Keratinocyte (primary cell): ENCODE measurements around the gene CDH18. TPM values are rescaled to one million over a fixed set of nuclear protein-coding genes. Genes with fewer than 3 reads are reported as not detected.

Experiments
- DNase-seq: peaks from one replicate; pipeline ENCODE4 v3.0.0-alpha.2; 2011; ENCODE audit warnings: low read depth, missing footprints, low spot score
- FAIRE-seq: peaks from 2 replicates; lab custom pipeline; 2011; peaks lifted over from hg19 to GRCh38; lab: Jason Lieb, UNC
- H2AFZ ChIP-seq: 2 replicates; pipeline ENCODE4 v1.6.0; 2012; ENCODE audit warnings: low read length, control low read depth, inconsistent platforms; ENCODE audit not compliant: control insufficient read depth
- H3K27ac ChIP-seq: 2 replicates; pipeline ENCODE4 v1.5.1; 2011; ENCODE audit warnings: low read length; ENCODE audit not compliant: control insufficient read depth, insufficient read depth
- H3K27me3 ChIP-seq: 3 replicates; pipeline ENCODE4 v1.6.0; 2011; ENCODE audit warnings: low read length; ENCODE audit not compliant: control insufficient read depth, insufficient read depth; ENCODE audit errors: extremely low read depth
- H3K36me3 ChIP-seq, 2 experiments: 2 replicates in 1 of 2; 3 replicates in 1 of 2; pipeline ENCODE4 v1.5.1; 2011; ENCODE audit warnings: low read length in 2 of 2, mild to moderate bottlenecking in 1 of 2; ENCODE audit not compliant: control insufficient read depth in 2 of 2, insufficient read depth in 2 of 2; ENCODE audit errors: extremely low read depth in 1 of 2
- H3K4me1 ChIP-seq: 3 replicates; pipeline ENCODE4 v1.5.1; 2011; ENCODE audit warnings: low read length; ENCODE audit not compliant: control insufficient read depth, insufficient read depth; ENCODE audit errors: extremely low read depth
- H3K4me2 ChIP-seq: 3 replicates; pipeline ENCODE4 v1.6.0; 2011; ENCODE audit warnings: low read depth, low read length; ENCODE audit not compliant: control insufficient read depth, insufficient read depth; ENCODE audit errors: extremely low read depth
- H3K4me3 ChIP-seq, 3 experiments: fragments of 200-600 bp in 1 of 3; sonication (generic) in 1 of 3; 2 replicates in 2 of 3; 3 replicates in 1 of 3; pipeline ENCODE4 v1.5.1; 2011 to 2016; ENCODE audit warnings: low read length in 3 of 3, mild to moderate bottlenecking in 3 of 3, control low read depth in 2 of 3, inconsistent platforms in 1 of 3, low read depth in 1 of 3, mixed read lengths in 1 of 3, mixed run types in 1 of 3, moderate library complexity in 1 of 3; ENCODE audit not compliant: control insufficient read depth in 2 of 3, insufficient read depth in 2 of 3; ENCODE audit errors: extremely low read depth in 1 of 3
- H3K79me2 ChIP-seq: 2 replicates; pipeline ENCODE4 v1.6.0; 2012; ENCODE audit warnings: low read length; ENCODE audit not compliant: control insufficient read depth, insufficient read depth
- H3K9ac ChIP-seq: 3 replicates; pipeline ENCODE4 v1.6.0; 2011; ENCODE audit warnings: low read length; ENCODE audit not compliant: control insufficient read depth, insufficient read depth; ENCODE audit errors: extremely low read depth
- H3K9me1 ChIP-seq: 3 replicates; pipeline ENCODE4 v1.6.0; 2011; ENCODE audit warnings: low read length; ENCODE audit not compliant: control insufficient read depth, insufficient read depth; ENCODE audit errors: extremely low read depth
- H3K9me3 ChIP-seq: 2 replicates; pipeline ENCODE4 v1.5.1; 2012; ENCODE audit warnings: low read depth, low read length; ENCODE audit not compliant: control insufficient read depth
- H4K20me1 ChIP-seq: 3 replicates; pipeline ENCODE4 v1.6.0; 2011; ENCODE audit warnings: low read length; ENCODE audit not compliant: control insufficient read depth, insufficient read depth; ENCODE audit errors: extremely low read depth
- EZH2 ChIP-seq: IDR thresholded peaks from one replicate; pipeline ENCODE4 v1.6.1; 2012; ENCODE audit warnings: inconsistent platforms, mild to moderate bottlenecking, low read length, moderate library complexity
- dilution Hi-C: fragments of 300-500 bp; cut with MboI; formaldehyde crosslinking; loops from one replicate; pipeline ENCODE4 v1.7.0; 2020; ENCODE audit warnings: low sequenced_read_pairs; ENCODE audit not compliant: extremely low pct_ligation_motif_present
- polyA plus RNA-seq, 5 experiments: library from polyadenylated mRNA; depleted of rRNA in 3 of 5; stranded (reverse) in 3 of 5; stranded (forward) in 1 of 5; unstranded in 1 of 5; fragments of >200 nt; gene quantifications; 1 replicate in 1 of 5; 2 replicates in 3 of 5; 3 replicates in 1 of 5; pipeline versions ENCODE4 v1.2.1 to v1.2.3, GENCODE V29; 2011 to 2012; ENCODE audit warnings: missing spikeins in 2 of 5, low read depth in 1 of 5, low replicate concordance in 1 of 5
- TF ChIP-seq, protein P1 (sequence below), 3 experiments: IDR thresholded peaks in 1 of 3; conservative IDR thresholded peaks in 1 of 3; optimal IDR thresholded peaks in 1 of 3; 2 replicates in 2 of 3; 3 replicates in 1 of 3; pipeline versions ENCODE3 to v1.5.1; 2011; ENCODE audit warnings: low read length in 3 of 3, mild to moderate bottlenecking in 3 of 3, moderate library complexity in 2 of 3, control low read depth in 1 of 3, inconsistent platforms in 1 of 3; ENCODE audit not compliant: insufficient read depth in 2 of 3; ENCODE audit errors: extremely low read depth in 1 of 3

Gene CDH18
- polyA plus RNA-seq, 1 donor (not counting 4 experiments of a cell fraction or from before 2014, with no cell fraction given) = 0.41 TPM

DNA sequence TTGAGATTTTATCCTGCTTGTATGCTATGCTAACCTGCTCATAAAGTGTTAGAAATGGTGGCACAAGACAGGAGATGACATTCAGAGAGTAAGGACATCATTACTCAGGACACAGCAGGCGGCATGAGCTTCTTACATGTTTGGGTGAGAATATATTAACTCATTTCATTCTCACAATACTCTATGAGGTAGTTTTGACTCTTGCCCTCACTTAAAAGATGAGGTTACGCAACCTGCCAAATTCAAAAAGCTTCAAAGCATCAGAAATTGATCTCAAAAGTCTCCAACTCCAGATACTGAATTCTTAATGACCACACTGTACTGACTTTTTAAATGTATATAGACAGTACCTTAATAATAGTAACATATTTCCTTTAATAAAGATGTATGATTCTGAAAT is 60.8 kb downstream of the CDH18 start:
- Histone ChIP-seq H3K4me3 (no peak overlapping the region), H4K20me1 (no peaks in the 10 kb centered on the region), H3K79me2 (no peaks in the 10 kb centered on the region), H3K36me3 (no peaks in the 10 kb centered on the region), H3K4me1 (peaks cover 12% of the 10 kb centered on the region), H2AFZ (no peak overlapping the region), H3K9ac (no peak overlapping the region), H3K9me3 (no peaks in the 10 kb centered on the region), H3K9me1 (no peaks in the 10 kb centered on the region), H3K27ac (no peak overlapping the region), H3K4me2 (no peak overlapping the region), H3K27me3 (no peaks in the 10 kb centered on the region)
- TF ChIP-seq, protein P1, sequence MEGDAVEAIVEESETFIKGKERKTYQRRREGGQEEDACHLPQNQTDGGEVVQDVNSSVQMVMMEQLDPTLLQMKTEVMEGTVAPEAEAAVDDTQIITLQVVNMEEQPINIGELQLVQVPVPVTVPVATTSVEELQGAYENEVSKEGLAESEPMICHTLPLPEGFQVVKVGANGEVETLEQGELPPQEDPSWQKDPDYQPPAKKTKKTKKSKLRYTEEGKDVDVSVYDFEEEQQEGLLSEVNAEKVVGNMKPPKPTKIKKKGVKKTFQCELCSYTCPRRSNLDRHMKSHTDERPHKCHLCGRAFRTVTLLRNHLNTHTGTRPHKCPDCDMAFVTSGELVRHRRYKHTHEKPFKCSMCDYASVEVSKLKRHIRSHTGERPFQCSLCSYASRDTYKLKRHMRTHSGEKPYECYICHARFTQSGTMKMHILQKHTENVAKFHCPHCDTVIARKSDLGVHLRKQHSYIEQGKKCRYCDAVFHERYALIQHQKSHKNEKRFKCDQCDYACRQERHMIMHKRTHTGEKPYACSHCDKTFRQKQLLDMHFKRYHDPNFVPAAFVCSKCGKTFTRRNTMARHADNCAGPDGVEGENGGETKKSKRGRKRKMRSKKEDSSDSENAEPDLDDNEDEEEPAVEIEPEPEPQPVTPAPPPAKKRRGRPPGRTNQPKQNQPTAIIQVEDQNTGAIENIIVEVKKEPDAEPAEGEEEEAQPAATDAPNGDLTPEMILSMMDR (optimal IDR thresholded peaks at IDR 0.05 in 1 of 3, IDR thresholded peaks at IDR 0.05 in 1 of 3, conservative IDR thresholded peaks at IDR 0.05 in 1 of 3; ENCODE audit: extremely low read depth in 1 of 3, insufficient read depth in 2 of 3, low read length in 3 of 3) = no peak
- no peak for TF ChIP-seq EZH2
- DNase-seq = no peak
- no peak for FAIRE-seq
- dilution Hi-C loops = no loop called here

DNA sequence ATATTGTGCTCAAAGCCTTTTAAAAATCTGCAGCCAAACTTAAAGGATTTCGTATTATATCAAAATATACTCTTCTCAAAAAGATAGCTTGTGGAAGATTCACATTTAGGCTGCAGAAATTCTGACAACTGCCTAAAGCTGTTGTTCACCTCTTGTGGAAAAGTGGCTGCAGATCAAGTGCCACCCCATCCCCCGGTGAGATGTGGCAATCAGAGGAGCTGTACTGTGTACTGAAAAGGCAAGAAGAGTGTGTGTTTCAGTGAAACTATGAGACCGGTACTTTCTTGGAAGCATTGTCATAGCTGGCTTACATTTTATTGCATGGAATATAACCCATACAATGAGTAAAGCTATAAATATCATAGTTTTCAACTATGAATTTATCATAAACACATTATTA is 64.3 kb downstream of the CDH18 start:
- Histone ChIP-seq H3K27me3 (no peaks in the 10 kb centered on the region), H3K4me1 (peaks cover 5% of the 10 kb centered on the region), H3K79me2 (no peaks in the 10 kb centered on the region), H3K9me1 (no peaks in the 10 kb centered on the region), H2AFZ (no peak overlapping the region), H3K36me3 (no peaks in the 10 kb centered on the region), H3K9me3 (no peaks in the 10 kb centered on the region), H3K4me2 (no peak overlapping the region), H4K20me1 (no peaks in the 10 kb centered on the region), H3K27ac (no peak overlapping the region), H3K9ac (no peak overlapping the region), H3K4me3 (no peak overlapping the region)
- dilution Hi-C loops = no loop called here
- no peak for FAIRE-seq
- no peak for DNase-seq
- no peak for TF ChIP-seq EZH2
- TF ChIP-seq, protein P1 (optimal IDR thresholded peaks at IDR 0.05 in 1 of 3, IDR thresholded peaks at IDR 0.05 in 1 of 3, conservative IDR thresholded peaks at IDR 0.05 in 1 of 3; ENCODE audit: extremely low read depth in 1 of 3, insufficient read depth in 2 of 3, low read length in 3 of 3) = no peak
